Rectal smooth muscle tissue (tissue), 1 donor: ENCODE data around the gene UFSP1.
"Not testable (repeated sequence)": the region's sequence is repeated elsewhere in the genome, so short reads cannot be mapped to it uniquely, and the experiment has no call there.

Experiments
- H3K27ac ChIP-seq: one replicate; pipeline ENCODE4 v1.7.0; 2013; ENCODE audit warnings: low read depth, low read length, inconsistent platforms
- H3K27me3 ChIP-seq: one replicate; pipeline ENCODE4 v1.7.0; 2013; ENCODE audit warnings: low read length; ENCODE audit not compliant: control insufficient read depth, insufficient read depth
- H3K36me3 ChIP-seq: one replicate; pipeline ENCODE4 v1.7.0; 2013; ENCODE audit warnings: low read length; ENCODE audit not compliant: control insufficient read depth, insufficient read depth
- H3K4me1 ChIP-seq: one replicate; pipeline ENCODE4 v1.7.0; 2013; ENCODE audit warnings: low read length; ENCODE audit not compliant: control insufficient read depth, insufficient read depth
- H3K4me3 ChIP-seq: one replicate; pipeline ENCODE4 v1.7.0; 2013; ENCODE audit warnings: low read length
- H3K9ac ChIP-seq: one replicate; pipeline ENCODE4 v1.7.0; 2013; ENCODE audit warnings: low read length

Gene UFSP1

DNA sequence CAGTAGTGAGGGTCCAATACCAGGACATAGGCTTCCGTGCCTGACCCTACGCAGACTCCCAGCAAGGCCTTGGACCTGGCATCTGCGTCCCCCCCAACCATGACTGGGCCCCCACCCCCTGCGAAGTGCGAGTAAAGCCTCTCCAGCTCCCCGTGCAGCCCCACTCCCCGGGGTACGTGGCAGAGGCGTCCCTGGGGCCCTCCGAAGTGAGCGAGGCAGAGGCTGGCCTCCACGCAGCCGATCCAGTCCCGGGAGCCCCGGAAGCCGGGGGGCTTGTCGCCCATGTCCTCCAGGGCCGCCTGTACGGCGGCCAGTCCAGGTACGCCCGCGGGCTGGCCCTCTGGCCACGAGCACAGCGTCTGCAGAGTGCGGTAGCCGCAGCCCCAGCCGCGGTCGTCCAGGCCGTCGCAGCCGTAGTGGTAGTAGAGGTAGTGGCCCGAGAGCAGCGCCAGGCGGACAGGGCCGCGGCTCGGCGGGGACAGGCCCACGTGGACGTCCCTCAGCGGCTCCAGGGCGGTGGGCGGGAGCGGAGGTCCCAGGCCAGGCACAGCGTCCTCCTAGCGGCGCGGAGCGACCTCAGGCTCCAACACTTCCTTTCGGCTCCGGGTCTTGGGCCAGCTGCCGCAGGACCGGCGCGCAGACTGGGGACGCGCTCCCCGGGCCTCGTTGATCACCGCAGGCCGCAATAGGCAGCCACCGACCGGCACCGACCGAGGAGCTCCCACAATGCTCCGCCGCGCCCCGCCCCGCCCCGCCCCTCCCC, at the start of gene UFSP1:
Gene UFSP1 (minus strand): TSS at position 728 of the 763 bp plus-strand sequence. CDS start 444 bp downstream, at position 284.
- Histone ChIP-seq H3K36me3 (peaks cover 33% of the 10 kb centered on the region), H3K4me3 (peak within 1 kb of the TSS; percentile 79), H3K27ac (peak within 1 kb of the TSS; percentile 80), H3K27me3 (peaks cover 5% of the 10 kb centered on the region), H3K9ac (peak within 1 kb of the TSS; percentile 74), H3K4me1 (peaks cover 10% of the 10 kb centered on the region)

DNA sequence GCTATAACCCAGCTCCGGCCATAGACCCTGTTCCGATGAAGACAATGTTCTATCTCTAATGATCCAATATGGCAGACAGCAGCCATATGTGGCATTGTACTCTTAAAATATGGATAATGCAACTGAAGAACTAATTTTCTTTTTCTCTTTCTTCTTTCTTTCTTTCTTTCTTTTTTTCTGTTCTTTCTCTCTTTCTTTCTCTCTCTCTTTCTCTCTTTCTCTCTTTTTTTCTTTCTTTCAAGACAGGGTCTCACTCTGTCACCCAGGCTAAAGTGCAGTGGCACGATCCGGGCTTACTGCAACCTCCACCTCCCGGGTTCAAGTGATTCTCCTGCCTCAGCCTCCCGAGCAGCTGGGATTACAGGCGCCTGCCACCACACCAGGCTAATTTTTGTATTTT, 46.7 kb upstream of the UFSP1 start:
- H3K4me3 ChIP-seq, H3K9ac ChIP-seq, H3K4me1 ChIP-seq, H3K27ac ChIP-seq, H3K27me3 ChIP-seq, H3K36me3 ChIP-seq: not testable (repeated sequence)

DNA sequence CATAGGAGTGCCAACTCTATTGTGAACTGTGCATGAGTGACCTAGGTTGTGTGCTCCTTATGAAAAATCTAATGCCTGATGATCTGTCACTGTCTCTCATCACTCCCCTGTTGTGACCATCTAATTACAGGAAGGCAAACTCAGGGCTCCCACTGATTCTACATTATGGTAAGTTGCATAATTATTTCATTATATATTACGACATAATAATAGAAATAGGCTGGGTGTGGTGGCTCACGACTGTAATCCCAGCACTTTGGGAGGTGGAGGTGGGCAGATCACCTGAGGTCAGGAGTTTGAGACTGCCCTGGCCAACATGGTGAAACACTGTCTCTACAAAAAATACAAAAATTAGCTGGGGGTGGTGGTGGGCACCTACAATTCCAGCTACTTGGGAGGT, 45.9 kb upstream of the UFSP1 start:
- not testable (repeated sequence) for H3K4me1 ChIP-seq, H3K9ac ChIP-seq, H3K4me3 ChIP-seq, H3K36me3 ChIP-seq, H3K27ac ChIP-seq, H3K27me3 ChIP-seq

DNA sequence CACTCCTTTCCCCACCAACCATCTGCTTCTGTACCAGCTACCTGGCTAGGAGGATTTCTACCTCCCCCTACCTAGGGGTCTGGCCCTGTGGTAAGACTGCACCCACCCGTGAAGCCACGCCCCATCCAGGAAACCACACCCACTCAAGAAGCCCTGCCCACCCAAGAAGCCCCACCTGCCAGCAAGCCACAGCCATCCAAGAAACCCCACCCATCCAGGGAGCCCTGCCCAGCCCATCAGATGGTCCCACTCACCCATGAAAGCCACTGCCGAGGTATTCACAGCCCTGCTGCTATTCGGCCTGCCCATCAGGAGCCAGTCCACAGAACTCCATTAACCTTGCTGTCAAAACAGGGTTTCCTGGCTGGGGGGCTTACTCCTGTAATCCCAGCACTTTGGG, 44.2 kb upstream of the UFSP1 start:
- Histone ChIP-seq H3K4me1 (no peaks in the 10 kb centered on the region), H3K27ac (no peak overlapping the region), H3K27me3 (no peaks in the 10 kb centered on the region), H3K9ac (no peak overlapping the region), H3K36me3 (no peaks in the 10 kb centered on the region), H3K4me3 (no peak overlapping the region)

DNA sequence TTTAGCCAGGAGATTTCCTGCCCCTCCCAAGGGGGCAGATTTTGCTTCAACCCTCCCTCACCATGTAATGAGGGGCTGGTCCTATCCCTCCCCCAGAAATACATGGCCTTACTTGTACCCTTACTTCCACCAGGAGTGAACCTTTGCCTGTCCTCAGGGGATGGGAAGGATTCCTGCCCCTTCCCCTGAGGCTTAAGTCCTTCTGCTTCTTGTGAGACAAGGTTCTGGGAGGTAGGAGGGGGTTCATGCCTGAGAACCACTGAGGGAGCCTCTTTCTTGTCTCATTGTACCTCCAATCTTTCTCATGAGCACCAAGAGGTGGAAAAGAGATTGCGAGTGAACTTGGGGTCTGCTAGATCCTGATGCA, 40.3 kb upstream of the UFSP1 start:
- no peak overlapping the region for H3K4me3 ChIP-seq
- no peaks in the 10 kb centered on the region for H3K4me1 ChIP-seq
- no peaks in the 10 kb centered on the region for H3K27me3 ChIP-seq
- H3K9ac ChIP-seq, result no peak overlapping the region
- no peak overlapping the region for H3K27ac ChIP-seq
- H3K36me3 ChIP-seq, result no peaks in the 10 kb centered on the region

DNA sequence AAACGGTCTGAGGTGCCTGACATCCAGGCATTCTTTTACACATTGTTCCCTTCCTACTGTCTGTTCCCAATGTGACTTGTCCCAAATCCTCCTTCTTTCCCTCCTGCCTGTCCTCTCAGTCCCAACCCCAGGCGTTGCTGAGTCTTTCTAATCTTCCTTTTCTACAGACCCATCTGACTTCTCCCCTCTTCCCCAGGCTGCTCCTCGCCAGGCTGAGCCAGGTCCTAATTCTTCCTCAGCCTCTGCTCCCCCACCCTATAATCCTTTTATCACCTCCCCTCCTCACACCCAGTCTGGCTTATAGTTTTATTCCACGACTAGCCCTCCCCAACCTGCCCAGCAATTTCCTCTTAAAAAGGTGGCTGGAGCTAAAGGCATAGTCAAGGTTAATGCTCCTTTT, 34.1 kb upstream of the UFSP1 start:
- not testable (repeated sequence) for H3K36me3 ChIP-seq, H3K9ac ChIP-seq, H3K27me3 ChIP-seq, H3K4me1 ChIP-seq, H3K27ac ChIP-seq, H3K4me3 ChIP-seq

DNA sequence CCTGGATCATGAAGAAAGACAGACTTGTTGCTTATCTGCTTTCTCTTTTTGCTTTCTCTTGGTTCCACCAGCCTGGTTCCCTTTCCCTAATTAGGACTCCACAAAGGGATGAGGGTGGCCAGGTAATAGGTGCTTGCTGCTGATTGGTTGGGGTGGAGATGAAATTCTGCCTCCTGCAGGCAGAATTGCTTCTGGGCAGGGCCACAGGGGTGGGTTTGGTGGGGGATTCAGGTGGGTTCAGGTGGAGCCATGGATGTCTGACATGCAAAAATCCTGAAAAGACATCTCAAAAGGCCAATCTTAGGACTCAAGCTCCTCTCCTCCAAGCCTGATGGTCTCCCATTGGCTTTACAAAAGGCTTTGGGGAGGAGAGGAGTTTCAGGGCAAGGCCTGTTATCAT, 31.5 kb upstream of the UFSP1 start:
- no peaks in the 10 kb centered on the region for H3K36me3 ChIP-seq
- no peak overlapping the region for H3K27ac ChIP-seq
- no peaks in the 10 kb centered on the region for H3K4me1 ChIP-seq
- H3K27me3 ChIP-seq, result no peaks in the 10 kb centered on the region
- H3K9ac ChIP-seq, result no peak overlapping the region
- H3K4me3 ChIP-seq, result no peak overlapping the region

DNA sequence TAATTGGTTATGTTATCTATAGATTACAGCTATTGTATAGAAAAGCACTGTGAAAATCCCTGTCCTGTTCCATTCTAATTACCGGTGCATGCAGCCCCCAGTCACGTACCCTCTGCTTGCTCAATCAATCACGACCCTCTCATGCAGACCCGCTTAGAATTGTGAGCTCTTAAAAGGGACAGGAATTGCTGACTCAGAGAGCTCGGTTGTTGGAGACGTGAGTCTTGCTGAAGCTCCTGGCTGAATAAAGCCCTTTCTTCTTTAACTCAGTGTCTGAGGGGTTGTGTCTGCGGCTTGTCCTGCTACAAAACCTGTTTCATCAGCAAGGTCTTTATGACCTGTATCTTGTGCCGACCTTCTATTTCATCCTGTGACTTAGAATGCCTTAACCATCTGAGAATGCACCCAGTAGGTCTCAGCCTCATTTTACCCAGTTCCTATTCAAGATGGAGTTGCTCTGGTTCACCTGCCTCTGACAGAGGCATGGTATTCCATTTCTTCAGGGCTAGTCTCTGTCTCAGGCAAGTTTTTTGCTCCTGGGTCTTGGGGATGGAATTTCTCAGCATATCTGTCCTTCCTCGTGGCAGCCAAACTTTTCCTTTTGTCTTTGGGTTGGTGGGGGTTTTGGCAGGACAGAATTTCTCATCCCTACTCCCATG, 30.4 kb upstream of the UFSP1 start:
- H3K27me3 ChIP-seq, H3K4me1 ChIP-seq, H3K9ac ChIP-seq, H3K27ac ChIP-seq, H3K4me3 ChIP-seq, H3K36me3 ChIP-seq: not testable (repeated sequence)

DNA sequence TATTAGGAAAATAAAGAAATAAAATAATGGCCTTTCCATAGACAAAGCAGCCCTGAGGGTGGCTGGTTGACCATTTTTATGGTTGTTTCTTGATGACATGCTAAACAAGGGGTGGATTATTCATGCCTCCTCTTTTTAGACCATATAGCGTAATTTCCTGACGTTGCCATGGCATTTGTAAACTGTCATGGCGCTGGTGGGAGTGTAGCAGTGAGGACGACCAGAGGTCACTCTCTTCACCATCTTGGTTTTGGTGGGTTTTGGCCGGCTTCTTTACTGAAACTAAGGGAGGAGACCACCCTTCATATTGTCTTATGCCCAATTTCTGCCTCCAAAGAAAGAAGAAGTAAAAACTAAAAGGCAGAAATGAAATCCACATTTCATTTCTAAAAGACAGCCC, 29.8 kb upstream of the UFSP1 start:
- not testable (repeated sequence) for H3K36me3 ChIP-seq, H3K4me1 ChIP-seq, H3K27ac ChIP-seq, H3K4me3 ChIP-seq, H3K9ac ChIP-seq, H3K27me3 ChIP-seq

DNA sequence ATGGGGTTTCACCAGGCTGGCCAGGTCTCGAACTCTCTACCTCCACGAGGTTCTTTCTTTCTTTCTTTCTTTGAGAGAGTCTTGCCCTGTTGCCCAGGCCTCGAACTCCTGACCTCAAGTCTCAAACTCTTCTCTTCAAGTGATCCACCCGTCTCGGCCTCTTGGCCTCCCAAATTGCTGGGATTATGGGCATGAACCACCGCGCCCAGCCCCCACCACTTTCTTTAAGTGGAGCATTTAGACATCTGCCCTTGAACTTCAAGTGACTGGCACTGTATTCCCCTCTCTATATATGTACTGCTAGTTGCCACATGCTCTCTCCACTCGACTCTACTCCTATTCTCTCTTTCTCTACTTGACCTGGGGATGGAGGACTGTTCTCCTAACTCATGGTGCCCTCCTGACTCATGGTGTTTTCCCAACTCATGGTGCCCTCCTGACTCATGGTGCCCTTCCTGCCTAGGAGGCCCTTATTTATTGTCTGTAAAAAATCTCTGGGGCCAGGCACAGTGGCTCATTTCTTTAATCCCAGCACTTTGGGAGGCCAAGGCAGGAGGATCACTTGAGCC, 25.4 kb upstream of the UFSP1 start:
- Histone ChIP-seq H3K4me3 (no peak overlapping the region), H3K9ac (no peak overlapping the region), H3K27ac (no peak overlapping the region), H3K27me3 (no peaks in the 10 kb centered on the region), H3K4me1 (no peaks in the 10 kb centered on the region), H3K36me3 (no peaks in the 10 kb centered on the region)

DNA sequence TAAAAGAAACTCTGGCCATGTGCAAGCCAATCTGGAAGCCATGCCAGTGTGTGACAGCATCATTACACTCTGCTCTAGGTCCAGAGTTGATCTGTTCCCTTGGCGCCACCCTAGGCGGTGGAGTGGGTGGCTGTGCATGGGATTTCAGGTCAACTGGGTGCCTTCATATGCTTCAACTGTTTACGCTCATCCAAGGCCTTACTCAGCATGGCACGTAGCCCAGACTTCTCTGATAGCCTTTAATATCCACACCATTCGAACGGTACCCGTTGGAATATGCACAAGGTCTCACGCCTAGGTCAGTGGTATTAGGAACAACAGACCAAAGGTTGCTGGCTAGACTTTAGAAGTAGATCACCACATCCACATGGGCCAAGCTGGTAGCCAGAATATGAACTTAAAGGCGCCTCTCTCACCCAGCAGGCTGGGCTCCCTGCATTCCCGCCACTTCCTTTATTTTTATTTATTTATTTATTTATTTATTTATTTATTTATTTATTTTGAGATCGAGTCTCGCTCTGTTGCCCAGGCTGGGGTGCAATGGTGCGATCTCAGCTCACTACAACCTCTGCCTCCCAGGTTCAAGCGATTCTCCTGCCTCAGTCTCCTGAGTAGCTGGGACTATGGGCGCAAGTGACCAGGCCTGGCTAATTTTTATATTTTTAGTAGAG, 24.8 kb upstream of the UFSP1 start:
- Histone ChIP-seq H3K27me3 (no peaks in the 10 kb centered on the region), H3K4me1 (no peaks in the 10 kb centered on the region), H3K4me3 (no peak overlapping the region), H3K36me3 (no peaks in the 10 kb centered on the region), H3K27ac (no peak overlapping the region), H3K9ac (no peak overlapping the region)

DNA sequence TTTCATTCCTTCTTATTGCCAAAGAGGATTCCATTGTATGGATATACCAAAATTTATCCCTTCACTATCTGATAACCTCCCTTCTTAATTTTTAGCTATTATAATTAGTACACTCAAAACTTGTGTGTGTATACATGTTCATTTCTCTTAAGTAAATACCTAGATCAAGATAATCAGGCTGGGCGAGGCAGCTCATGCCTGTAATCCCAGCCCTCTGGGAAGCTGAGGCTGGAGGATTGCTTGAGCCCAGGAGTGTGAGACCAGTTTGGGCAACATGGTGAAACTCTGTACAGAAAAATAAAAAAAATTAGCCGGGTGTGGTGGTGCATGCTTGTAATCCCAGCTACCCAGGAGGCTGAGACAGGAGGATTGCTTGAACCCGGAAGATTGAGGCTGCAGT, 22.0 kb upstream of the UFSP1 start:
- no peaks in the 10 kb centered on the region for H3K36me3 ChIP-seq
- H3K9ac ChIP-seq, result no peak overlapping the region
- no peak overlapping the region for H3K4me3 ChIP-seq
- H3K4me1 ChIP-seq, result no peaks in the 10 kb centered on the region
- no peak overlapping the region for H3K27ac ChIP-seq
- no peaks in the 10 kb centered on the region for H3K27me3 ChIP-seq
